ENCODE data around the gene PPARD.

DNA sequence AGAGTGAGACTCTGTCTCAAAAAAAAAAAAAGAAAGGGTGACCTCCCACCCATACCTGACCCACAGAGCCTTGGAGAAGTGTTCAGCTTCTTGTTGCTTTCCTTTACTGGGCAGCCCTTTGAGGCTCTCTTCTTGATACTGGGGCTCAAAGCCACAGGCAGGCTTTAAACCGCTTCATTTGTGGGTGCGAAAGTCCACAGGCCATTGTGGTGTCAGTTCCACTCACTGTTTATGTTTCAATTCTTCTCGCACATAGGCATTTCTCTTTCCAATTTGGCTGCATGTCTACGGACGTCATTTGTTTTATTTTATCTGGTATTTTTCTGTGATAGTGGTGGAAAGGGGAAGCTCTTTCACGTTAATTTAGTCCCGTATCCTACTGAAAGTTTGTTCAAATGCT is 34.6 kb downstream of the PPARD start:
- TF ChIP-seq SAFB2 (CRISPR knock-in tag; IDR thresholded peaks at IDR 0.05; ENCODE audit: borderline replicate concordance, low read depth) (no peak), MXI1 (IDR thresholded peaks at IDR 0.05; ENCODE audit: borderline replicate concordance, low read depth, low read length) (no peak), HNF4A (CRISPR knock-in tag; IDR thresholded peaks at IDR 0.05) (0 out of 2 replicates have a peak, but pooled peaks have one; percentile 16), NFE2L2 (IDR thresholded peaks at IDR 0.05; ENCODE audit: low read length) (no peak)
- TF ChIP-seq, protein P1, sequence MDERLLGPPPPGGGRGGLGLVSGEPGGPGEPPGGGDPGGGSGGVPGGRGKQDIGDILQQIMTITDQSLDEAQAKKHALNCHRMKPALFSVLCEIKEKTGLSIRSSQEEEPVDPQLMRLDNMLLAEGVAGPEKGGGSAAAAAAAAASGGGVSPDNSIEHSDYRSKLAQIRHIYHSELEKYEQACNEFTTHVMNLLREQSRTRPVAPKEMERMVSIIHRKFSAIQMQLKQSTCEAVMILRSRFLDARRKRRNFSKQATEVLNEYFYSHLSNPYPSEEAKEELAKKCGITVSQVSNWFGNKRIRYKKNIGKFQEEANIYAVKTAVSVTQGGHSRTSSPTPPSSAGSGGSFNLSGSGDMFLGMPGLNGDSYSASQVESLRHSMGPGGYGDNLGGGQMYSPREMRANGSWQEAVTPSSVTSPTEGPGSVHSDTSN (CRISPR knock-in tag; IDR thresholded peaks at IDR 0.05), result no peak

All from HepG2 (cell line).